Astrocyte (in vitro differentiated cells and primary cell): ENCODE measurements around the gene RGL1. TPM values are rescaled to one million over a fixed set of nuclear protein-coding genes. Genes with fewer than 3 reads are reported as not detected.

ENCODE experiments used
- DNase-seq: peaks from one replicate; pipeline ENCODE4 v3.0.0-alpha.2; 2010; ENCODE audit warnings: low read depth
- FAIRE-seq: peaks from 2 replicates; lab custom pipeline; 2011; peaks lifted over from hg19 to GRCh38; lab: Jason Lieb, UNC
- H2AFZ ChIP-seq: 2 replicates; pipeline ENCODE4 v1.6.0; 2012; ENCODE audit warnings: low read depth, low read length, inconsistent platforms
- H3K27ac ChIP-seq: 2 replicates; pipeline ENCODE4 v1.5.1; 2011; ENCODE audit warnings: low read depth, low read length, inconsistent platforms
- H3K27me3 ChIP-seq: 2 replicates; pipeline ENCODE4 v1.6.0; 2011; ENCODE audit warnings: low read length, inconsistent platforms; ENCODE audit not compliant: insufficient read depth
- H3K36me3 ChIP-seq: 2 replicates; pipeline ENCODE4 v1.5.1; 2011; ENCODE audit warnings: low read length, inconsistent platforms; ENCODE audit not compliant: insufficient read depth
- H3K4me1 ChIP-seq: 2 replicates; pipeline ENCODE4 v1.5.1; 2011; ENCODE audit warnings: low read length, inconsistent platforms; ENCODE audit not compliant: insufficient read depth
- H3K4me2 ChIP-seq: 2 replicates; pipeline ENCODE4 v1.6.0; 2012; ENCODE audit warnings: low read length, inconsistent platforms
- H3K4me3 ChIP-seq: 2 replicates; pipeline ENCODE4 v1.5.1; 2011; ENCODE audit warnings: low read depth, mild to moderate bottlenecking, low read length, inconsistent platforms; ENCODE audit not compliant: insufficient read depth
- H3K79me2 ChIP-seq: 2 replicates; pipeline ENCODE4 v1.6.0; 2012; ENCODE audit warnings: mild to moderate bottlenecking, low read length, inconsistent platforms; ENCODE audit not compliant: insufficient read depth
- H3K9ac ChIP-seq: 2 replicates; pipeline ENCODE4 v1.6.0; 2012; ENCODE audit warnings: mild to moderate bottlenecking, low read length, inconsistent platforms
- H3K9me3 ChIP-seq: 2 replicates; pipeline ENCODE4 v1.5.1; 2012; ENCODE audit warnings: low read depth, mild to moderate bottlenecking, low read length, inconsistent platforms; ENCODE audit not compliant: insufficient read depth
- H4K20me1 ChIP-seq: 2 replicates; pipeline ENCODE4 v1.6.0; 2012; ENCODE audit warnings: low read length, inconsistent platforms; ENCODE audit not compliant: insufficient read depth
- H3K27ac Mint-ChIP-seq: one replicate; pipeline ENCODE4 v1.8.0; 2021; ENCODE audit warnings: mild to moderate bottlenecking, mixed read lengths; ENCODE audit not compliant: unreplicated experiment
- H3K27me3 Mint-ChIP-seq: one replicate; pipeline ENCODE4 v1.8.0; 2021; ENCODE audit warnings: low read depth, mixed read lengths; ENCODE audit not compliant: unreplicated experiment
- H3K36me3 Mint-ChIP-seq: one replicate; pipeline ENCODE4 v1.8.0; 2021; ENCODE audit warnings: low read depth, mixed read lengths; ENCODE audit not compliant: unreplicated experiment
- H3K4me1 Mint-ChIP-seq: one replicate; pipeline ENCODE4 v1.8.0; 2021; ENCODE audit warnings: low read depth, mixed read lengths; ENCODE audit not compliant: unreplicated experiment
- H3K4me3 Mint-ChIP-seq: one replicate; pipeline ENCODE4 v1.8.0; 2021; ENCODE audit warnings: mild to moderate bottlenecking, moderate library complexity, mixed read lengths; ENCODE audit not compliant: unreplicated experiment
- H3K9me3 Mint-ChIP-seq: one replicate; pipeline ENCODE4 v1.8.0; 2021; ENCODE audit warnings: mild to moderate bottlenecking, mixed read lengths; ENCODE audit not compliant: unreplicated experiment
- CTCF ChIP-seq: IDR thresholded peaks from 2 replicates; pipeline ENCODE4 v1.5.1; 2011; ENCODE audit warnings: low read depth, mild to moderate bottlenecking, inconsistent platforms, low read length, moderate library complexity; ENCODE audit not compliant: insufficient read depth
- EZH2 ChIP-seq: IDR thresholded peaks from 2 replicates; pipeline ENCODE4 v1.6.1; 2012; ENCODE audit warnings: mild to moderate bottlenecking, low read length, inconsistent platforms; ENCODE audit not compliant: insufficient read depth
- total RNA-seq: library from RNA; stranded (reverse); gene quantifications from 2 replicates; pipeline ENCODE4 v1.2.1, GENCODE V29; 2021

Gene RGL1
- total RNA-seq, 1 donor from 2014 or later: 10.1 TPM

GRCh38 chr1:183769956-183770815 is 34.7 kb upstream of the RGL1 start:
- no peak overlapping the region for H3K4me3 ChIP-seq
- H3K79me2 ChIP-seq: no peaks in the 10 kb centered on the region
- Mint-ChIP-seq H3K4me1 (no peaks in the 10 kb centered on the region), H3K27ac (no peak overlapping the region), H3K36me3 (peaks cover 17% of the 10 kb centered on the region), H3K27me3 (no peaks in the 10 kb centered on the region), H3K9me3 (peaks cover 19% of the 10 kb centered on the region), H3K4me3 (no peak overlapping the region)
- H3K36me3 ChIP-seq: no peaks in the 10 kb centered on the region
- no peak for FAIRE-seq
- no peak overlapping the region for H2AFZ ChIP-seq
- H3K27ac ChIP-seq: no peak overlapping the region
- no peak overlapping the region for H3K4me2 ChIP-seq
- no peak overlapping the region for H3K9ac ChIP-seq
- H3K27me3 ChIP-seq: no peaks in the 10 kb centered on the region
- no peaks in the 10 kb centered on the region for H3K9me3 ChIP-seq
- no peak for DNase-seq
- H4K20me1 ChIP-seq: no peaks in the 10 kb centered on the region
- no peaks in the 10 kb centered on the region for H3K4me1 ChIP-seq
- no peak for TF ChIP-seq EZH2
- TF ChIP-seq CTCF: no peak

- H3K27me3 Mint-ChIP-seq: no peaks in the 10 kb centered on the region
- DNase-seq (no peak), FAIRE-seq (no peak)
- Histone ChIP-seq H3K27ac (no peak overlapping the region), H3K79me2 (no peaks in the 10 kb centered on the region), H4K20me1 (no peaks in the 10 kb centered on the region), H2AFZ (no peak overlapping the region), H3K36me3 (no peaks in the 10 kb centered on the region), H3K9me3 (no peaks in the 10 kb centered on the region), H3K4me2 (no peak overlapping the region), H3K27me3 (no peaks in the 10 kb centered on the region), H3K9ac (no peak overlapping the region), H3K4me3 (no peak overlapping the region), H3K4me1 (no peaks in the 10 kb centered on the region)
- TF ChIP-seq EZH2 (no peak), CTCF (no peak)
- H3K4me1 Mint-ChIP-seq: no peaks in the 10 kb centered on the region
- no peak overlapping the region for H3K4me3 Mint-ChIP-seq
- H3K36me3 Mint-ChIP-seq: peaks cover 16% of the 10 kb centered on the region
- no peak overlapping the region for H3K27ac Mint-ChIP-seq
- H3K9me3 Mint-ChIP-seq: peaks cover 21% of the 10 kb centered on the region
These were observed 34.1 kb upstream of the RGL1 start for GRCh38 chr1:183770816-183771128.
